IPS-18a (cell line): ENCODE data around the gene GALNS.

Experiments
- H3K27ac ChIP-seq: one replicate; pipeline ENCODE4 v1.5.1; 2013; ENCODE audit warnings: low read length
- H3K27me3 ChIP-seq: one replicate; pipeline ENCODE4 v1.6.1; 2013; ENCODE audit warnings: mild to moderate bottlenecking, low read length; ENCODE audit not compliant: control insufficient read depth, insufficient read depth
- H3K36me3 ChIP-seq: one replicate; pipeline ENCODE4 v1.6.1; 2013; ENCODE audit warnings: low read depth, low read length; ENCODE audit not compliant: control insufficient read depth
- H3K4me1 ChIP-seq: one replicate; pipeline ENCODE4 v1.6.1; 2013; ENCODE audit warnings: low read depth, low read length; ENCODE audit not compliant: control insufficient read depth
- H3K4me3 ChIP-seq: one replicate; pipeline ENCODE4 v1.5.1; 2013; ENCODE audit warnings: low read length
- H3K9ac ChIP-seq: one replicate; pipeline ENCODE4 v1.6.1; 2013; ENCODE audit warnings: mild to moderate bottlenecking, low read length, moderate library complexity
- H3K9me3 ChIP-seq: one replicate; pipeline ENCODE4 v1.6.1; 2013; ENCODE audit warnings: low read depth, low read length; ENCODE audit not compliant: control insufficient read depth

GALNS gene

DNA sequence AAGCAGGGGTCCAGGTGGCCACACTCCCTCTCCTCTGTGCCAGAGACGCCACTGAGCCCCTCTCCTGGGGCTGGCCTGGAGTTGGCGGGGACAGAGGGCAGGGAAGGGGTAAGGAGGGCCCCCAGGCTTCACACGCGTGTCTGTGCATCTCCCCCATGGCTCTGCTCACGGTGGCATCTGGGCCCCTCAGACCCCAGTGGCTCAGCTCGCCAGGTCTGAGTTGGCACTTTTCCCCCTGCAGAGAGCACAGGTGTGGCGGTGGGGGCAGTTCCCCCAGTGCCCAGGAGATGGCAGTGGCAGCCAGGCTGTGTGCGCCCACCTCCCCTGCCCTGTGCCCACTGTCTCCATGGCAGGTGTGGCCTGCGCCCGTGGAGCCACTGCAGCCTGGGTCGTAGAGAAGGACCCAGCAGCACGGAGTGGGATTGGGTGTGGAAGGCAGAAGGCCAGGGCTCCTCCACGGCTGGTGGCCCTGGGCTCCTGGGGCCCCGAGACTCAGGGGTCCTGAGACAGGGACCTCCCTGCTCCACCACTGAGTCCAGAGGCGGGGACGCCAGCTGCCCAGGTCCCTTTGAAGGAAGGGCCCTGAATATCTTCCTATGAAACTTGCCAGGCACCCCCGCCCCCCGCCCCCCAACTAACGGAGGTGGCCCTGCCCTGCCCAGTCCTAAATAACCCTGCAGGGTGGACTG, 40.7 kb downstream of the GALNS start:
- H3K36me3 ChIP-seq: no peaks in the 10 kb centered on the region
- no peaks in the 10 kb centered on the region for H3K27me3 ChIP-seq
- no peaks in the 10 kb centered on the region for H3K4me1 ChIP-seq
- no peak overlapping the region for H3K4me3 ChIP-seq
- no peak overlapping the region for H3K9ac ChIP-seq
- no peak overlapping the region for H3K27ac ChIP-seq
- no peaks in the 10 kb centered on the region for H3K9me3 ChIP-seq

DNA sequence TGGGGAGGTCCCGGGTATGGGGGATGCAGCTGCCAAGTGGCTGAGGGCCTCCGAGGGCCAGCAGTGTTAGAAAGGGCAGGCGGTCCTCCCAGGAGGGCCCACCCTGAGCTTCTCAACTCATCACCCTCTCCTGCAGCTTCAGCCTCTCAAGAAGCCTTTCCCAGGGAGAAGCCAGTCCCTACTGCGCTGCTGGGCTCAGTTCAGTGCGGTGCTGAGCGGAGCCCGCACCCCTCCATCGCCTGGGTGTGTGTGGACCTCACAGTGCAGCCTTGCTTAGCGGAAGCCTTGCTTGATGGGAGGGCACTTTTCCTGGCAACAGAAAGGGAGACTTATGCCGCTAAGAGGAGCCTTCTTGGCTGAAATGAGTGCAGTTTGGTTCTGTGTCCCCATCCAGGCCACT, 41.5 kb downstream of the GALNS start:
- Histone ChIP-seq H3K9me3 (no peaks in the 10 kb centered on the region), H3K4me3 (no peak overlapping the region), H3K27ac (no peak overlapping the region), H3K4me1 (peaks cover 4% of the 10 kb centered on the region), H3K27me3 (no peaks in the 10 kb centered on the region), H3K36me3 (no peaks in the 10 kb centered on the region), H3K9ac (no peak overlapping the region)

DNA sequence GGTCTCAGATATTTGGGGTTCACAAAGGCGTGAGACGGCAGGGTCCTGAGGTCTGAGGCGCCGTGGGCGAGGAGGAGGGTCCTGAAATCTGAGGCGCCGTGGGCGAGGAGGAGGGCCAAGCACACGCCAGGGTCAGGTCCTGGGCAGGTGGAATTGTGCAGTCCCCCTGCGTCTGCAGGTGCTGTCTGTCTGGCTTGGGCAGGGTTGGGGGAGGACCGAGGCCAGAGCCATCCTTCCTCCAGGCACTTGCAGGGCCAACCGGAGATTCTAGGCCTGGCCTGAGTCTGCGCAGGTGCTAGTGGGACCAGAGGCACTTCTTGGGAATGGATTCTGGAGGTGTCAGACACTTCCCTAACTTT, 42.6 kb downstream of the GALNS start:
- H3K36me3 ChIP-seq: peaks cover 9% of the 10 kb centered on the region
- no peaks in the 10 kb centered on the region for H3K9me3 ChIP-seq
- peaks cover 7% of the 10 kb centered on the region for H3K4me1 ChIP-seq
- no peaks in the 10 kb centered on the region for H3K27me3 ChIP-seq
- no peak overlapping the region for H3K27ac ChIP-seq
- no peak overlapping the region for H3K9ac ChIP-seq
- H3K4me3 ChIP-seq: no peak overlapping the region

DNA sequence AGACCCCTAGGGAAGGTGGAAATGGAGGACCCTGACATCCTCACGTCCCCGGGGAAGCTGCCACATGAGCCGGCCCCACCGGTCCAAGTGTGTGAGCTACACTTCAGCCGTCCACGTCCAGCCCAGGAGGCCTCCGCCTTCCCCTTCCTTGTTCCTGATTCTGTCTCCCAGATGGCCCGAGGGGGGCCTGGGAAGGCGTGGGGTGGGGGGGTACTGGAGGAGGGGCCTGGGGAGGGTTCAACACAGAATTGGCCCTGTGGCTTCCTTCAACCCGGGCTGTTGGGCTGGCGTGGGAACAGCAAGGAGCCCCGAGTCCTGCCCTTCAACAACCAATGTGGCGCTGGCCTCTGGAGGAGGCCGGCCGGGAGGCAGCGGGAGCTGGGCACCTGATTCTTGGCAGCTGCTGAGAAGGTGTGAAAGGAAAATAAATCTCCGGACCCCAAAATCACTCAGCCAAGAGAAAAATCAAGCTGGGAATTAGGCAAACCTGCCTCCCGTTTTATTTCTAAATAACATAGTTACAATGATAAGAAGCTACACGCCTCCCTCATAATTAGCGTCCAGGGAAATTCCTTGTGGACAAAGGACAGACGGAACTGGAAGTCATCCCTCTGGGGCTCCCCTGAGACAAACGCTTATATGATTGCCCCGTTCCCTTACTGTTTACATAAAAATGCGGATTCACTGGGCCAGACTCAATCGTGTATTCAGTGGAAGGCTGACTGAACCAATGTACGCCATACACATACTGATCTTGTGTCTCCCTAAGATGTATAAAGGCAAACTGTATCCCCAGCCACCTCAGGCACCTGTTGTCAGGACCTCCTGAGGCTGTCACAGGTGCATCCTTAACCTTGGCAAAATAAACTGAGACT, 43.2 kb downstream of the GALNS start:
- Histone ChIP-seq H3K27ac (no peak overlapping the region), H3K4me3 (no peak overlapping the region)

DNA sequence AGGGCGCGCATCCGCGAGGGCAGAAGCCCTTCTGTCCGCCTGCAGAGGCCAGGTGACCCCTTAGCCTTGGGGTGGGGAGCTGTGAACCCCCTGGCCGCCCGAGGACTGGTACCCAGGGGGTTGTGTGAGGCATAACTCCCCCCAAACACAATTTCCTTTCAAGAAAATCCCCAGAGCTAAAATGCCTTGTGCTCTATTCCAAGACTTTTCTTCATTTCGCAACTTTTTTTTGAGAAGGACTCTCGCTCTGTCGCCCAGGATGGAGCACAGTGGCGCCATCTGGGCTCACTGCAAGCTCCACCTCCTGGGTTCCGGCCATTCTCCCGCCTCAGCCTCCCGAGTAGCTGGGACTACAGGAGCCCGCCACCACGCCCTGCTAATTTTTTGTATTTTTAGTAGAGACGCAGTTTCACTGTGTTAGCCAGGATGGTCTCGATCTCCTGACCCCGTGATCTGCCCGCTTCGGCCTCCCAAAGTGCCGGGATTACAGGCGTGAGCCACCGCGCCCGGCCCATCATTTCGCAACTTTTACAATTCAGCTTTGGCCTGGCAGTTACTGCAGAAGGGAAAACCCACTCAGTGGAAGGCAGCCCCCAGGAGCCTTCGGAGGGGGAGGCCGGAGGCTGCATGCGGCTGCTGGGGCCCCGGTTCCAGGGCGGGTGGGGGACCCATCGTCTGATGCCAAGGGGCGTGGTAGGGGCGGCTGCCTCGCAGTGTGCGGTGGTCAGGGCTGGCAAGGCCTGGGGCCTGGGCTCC, 44.1 kb downstream of the GALNS start:
- Histone ChIP-seq H3K9me3 (no peaks in the 10 kb centered on the region), H3K9ac (peak overlapping the region; percentile 93), H3K36me3 (peaks cover 24% of the 10 kb centered on the region), H3K4me3 (peak overlapping the region; percentile 87), H3K4me1 (peaks cover 7% of the 10 kb centered on the region), H3K27me3 (no peaks in the 10 kb centered on the region), H3K27ac (peak overlapping the region; percentile 88)

More for the DNA sequence above, 43.2 kb downstream of the GALNS start:
- Histone ChIP-seq H3K9ac (no peak overlapping the region), H3K9me3 (no peaks in the 10 kb centered on the region), H3K27me3 (no peaks in the 10 kb centered on the region), H3K36me3 (peaks cover 15% of the 10 kb centered on the region), H3K4me1 (peaks cover 7% of the 10 kb centered on the region)

DNA sequence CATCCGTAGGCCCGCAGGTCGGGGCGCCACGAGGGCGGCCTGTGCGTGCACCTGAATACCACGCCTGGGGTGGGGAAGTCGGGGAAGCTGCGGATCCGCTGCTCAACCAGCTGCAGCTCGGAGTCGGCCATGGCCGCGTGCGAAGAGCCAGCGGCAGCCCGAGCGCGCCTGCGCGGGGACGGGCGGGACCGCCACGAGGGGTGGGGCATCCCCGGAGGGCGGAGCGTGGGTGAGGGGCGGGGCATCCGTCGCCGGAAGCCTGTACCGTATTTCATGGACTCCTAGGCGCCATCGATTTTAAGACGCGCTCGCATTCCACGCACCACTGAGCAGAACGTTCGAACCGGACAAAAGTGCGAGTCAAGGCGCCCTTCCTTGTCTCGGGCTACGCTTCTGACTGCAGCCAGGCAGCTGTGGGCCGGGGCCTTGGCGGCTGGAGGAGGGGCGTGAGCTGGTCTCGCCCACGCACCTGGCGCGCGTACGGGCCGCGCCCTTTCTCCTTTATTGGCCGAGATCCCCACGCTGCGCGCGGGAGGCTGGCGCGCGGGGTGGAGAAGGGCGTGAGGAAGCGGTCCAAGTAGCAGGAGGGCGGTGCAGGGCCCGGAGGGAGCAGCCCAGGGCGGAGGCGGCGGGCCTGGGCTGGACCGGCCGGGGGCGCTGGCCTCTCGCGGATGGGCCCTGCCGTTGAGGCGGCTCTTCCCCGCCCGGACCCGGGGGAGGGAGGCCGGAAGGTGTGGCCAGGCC, 44.8 kb downstream of the GALNS start, which contains the start of gene APRT:
Gene APRT, minus strand, starts transcription at position 160 of the 744 bp plus-strand sequence. Its CDS starts 29 bp downstream, at position 131.
- H3K27me3 ChIP-seq: no peaks in the 10 kb centered on the region
- H3K36me3 ChIP-seq: peaks cover 31% of the 10 kb centered on the region
- H3K9me3 ChIP-seq: no peaks in the 10 kb centered on the region
- peak within 1 kb of the TSS; percentile 88 for H3K27ac ChIP-seq
- H3K4me3 ChIP-seq: peak within 1 kb of the TSS; percentile 87
- H3K9ac ChIP-seq: peak within 1 kb of the TSS; percentile 93
- H3K4me1 ChIP-seq: peaks cover 7% of the 10 kb centered on the region

DNA sequence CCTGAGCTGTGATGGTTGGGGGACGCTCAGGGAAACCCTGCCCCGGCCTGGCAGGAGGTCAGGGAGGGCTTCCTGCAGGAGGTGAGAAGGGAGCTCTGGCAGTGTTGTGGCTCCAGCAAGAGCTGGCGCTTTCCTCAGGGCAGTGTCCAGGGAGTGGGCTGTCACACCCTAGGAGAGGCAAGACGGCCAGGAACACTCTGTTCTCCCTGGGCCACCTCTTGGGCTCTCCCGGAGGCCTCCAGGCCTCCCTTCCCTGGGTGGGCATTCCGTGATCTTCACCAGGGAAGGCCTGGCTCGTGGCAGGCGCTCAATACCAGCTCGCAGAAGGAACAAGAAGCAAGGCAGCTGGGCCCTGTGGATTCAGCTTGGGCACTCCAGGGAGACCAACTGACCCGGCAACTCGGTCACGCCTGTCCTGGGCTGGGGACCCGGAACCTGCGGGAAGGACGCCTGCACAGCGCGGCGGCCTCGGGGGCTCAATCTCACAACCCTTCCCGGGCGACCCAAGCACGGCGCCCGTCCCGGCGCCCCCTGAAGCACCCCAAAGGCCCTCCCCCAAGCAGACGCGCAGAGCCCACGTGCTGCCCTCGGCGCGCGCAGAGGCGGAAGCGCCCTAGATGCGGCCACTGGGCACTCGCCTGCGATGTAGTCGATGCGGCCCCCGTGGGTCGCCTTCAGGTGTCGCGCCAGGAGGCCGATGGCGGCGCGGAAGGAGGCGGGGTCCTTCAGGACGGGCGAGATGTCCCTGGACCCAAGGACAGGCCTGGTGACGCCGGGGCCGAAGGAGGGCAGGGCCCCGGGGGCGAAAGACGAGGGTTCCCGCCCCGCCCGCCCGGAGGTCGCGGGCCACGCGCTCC, 45.6 kb downstream of the GALNS start:
- H3K27me3 ChIP-seq: no peaks in the 10 kb centered on the region
- H3K4me3 ChIP-seq: peak overlapping the region; percentile 87
- peaks cover 7% of the 10 kb centered on the region for H3K4me1 ChIP-seq

DNA sequence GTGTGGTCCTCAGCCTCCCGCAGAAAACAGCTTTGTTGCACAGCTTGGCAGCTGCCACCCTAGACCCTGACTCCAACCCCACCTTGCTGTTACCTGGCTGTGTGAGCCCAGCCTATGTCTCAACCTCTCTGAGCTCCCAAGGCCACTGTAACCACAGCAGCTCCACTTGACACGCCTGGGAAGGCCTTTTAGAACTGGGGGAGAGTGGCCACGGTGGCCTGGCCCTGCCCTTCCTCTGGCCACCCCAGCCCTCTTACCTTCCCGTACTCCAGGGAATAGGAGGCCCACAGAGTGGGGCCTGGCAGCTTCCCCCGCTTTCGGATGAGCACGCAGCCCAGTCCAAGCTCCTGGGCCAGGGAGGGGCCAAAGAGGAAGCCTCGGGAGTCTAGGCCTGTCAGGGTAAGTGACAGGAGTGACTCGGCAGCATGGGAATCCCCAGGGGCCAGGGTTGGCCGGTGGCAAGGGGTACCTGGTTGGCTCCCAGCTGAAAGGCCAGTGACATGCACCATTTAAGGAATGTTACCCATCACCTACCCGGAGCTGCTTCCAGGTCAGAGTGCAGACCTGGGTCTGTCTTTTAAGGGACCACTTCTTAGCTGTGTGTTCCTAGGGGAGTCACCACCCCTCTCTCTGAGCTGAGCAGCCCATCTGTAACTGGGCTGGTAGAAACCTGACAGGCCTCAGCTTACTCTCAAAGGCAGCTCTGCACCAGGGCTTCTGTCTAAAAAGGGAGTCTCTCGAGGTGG, 46.4 kb downstream of the GALNS start:
- Histone ChIP-seq H3K9ac (peak overlapping the region; percentile 93), H3K27me3 (no peaks in the 10 kb centered on the region), H3K4me3 (peak overlapping the region; percentile 87), H3K27ac (no peak overlapping the region), H3K9me3 (no peaks in the 10 kb centered on the region), H3K36me3 (peaks cover 47% of the 10 kb centered on the region), H3K4me1 (peaks cover 7% of the 10 kb centered on the region)

More for the DNA sequence above, 45.6 kb downstream of the GALNS start:
- H3K9me3 ChIP-seq: no peaks in the 10 kb centered on the region
- H3K36me3 ChIP-seq: peaks cover 39% of the 10 kb centered on the region
- H3K27ac ChIP-seq: peak overlapping the region; percentile 39
- H3K9ac ChIP-seq: peak overlapping the region; percentile 93

DNA sequence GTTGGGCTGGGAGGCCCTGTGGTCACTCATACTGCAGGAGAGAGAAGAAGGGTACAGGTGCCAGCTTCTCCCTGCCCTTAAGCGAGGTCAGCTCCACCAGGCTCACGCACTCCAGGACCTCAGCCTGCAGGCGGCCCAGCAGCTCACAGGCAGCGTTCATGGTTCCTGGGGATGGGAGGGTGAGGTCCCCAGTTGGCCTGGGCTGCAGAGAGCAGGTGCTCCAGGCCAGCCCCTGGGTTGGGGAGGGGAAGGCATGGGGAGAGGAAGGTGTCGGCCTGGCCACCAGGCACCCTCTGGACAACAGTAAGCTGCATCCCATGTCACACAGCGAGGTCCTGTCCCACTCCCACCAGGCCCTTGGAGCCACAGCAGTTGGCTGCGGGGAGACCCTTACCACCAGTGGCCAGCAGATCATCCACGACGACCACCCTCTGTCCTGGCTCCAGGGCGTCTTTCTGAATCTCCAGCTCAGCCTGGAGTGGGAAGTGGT, 47.0 kb downstream of the GALNS start:
- Histone ChIP-seq H3K4me3 (no peak overlapping the region), H3K9me3 (no peaks in the 10 kb centered on the region), H3K27me3 (no peaks in the 10 kb centered on the region), H3K36me3 (peaks cover 53% of the 10 kb centered on the region), H3K9ac (no peak overlapping the region), H3K4me1 (peaks cover 9% of the 10 kb centered on the region), H3K27ac (no peak overlapping the region)
